Testis (tissue), 3 donors: ENCODE measurements around the gene STX18. TPM values are rescaled to one million over a fixed set of nuclear protein-coding genes. Genes with fewer than 3 reads are reported as not detected.
A peak's percentile ranks its signal among the peaks of the same experiment; 100 is the strongest.

ENCODE experiments used
- DNase-seq: peaks from one replicate; pipeline ENCODE4 v3.0.0-alpha.2; 2019
- H3K27ac ChIP-seq, 2 donors: fragments of 200-600 bp; sonication (generic); one replicate each; pipeline ENCODE4 v1.5.1; 2019
- H3K27me3 ChIP-seq: fragments of 200-600 bp; sonication (generic); one replicate; pipeline ENCODE4 v1.5.1; 2019
- H3K36me3 ChIP-seq: fragments of 200-600 bp; sonication (generic); one replicate; pipeline ENCODE4 v1.5.1; 2017; ENCODE audit warnings: low read depth; ENCODE audit errors: missing control alignments
- H3K4me1 ChIP-seq: fragments of 200-600 bp; sonication (generic); one replicate; pipeline ENCODE4 v1.5.1; 2019
- H3K4me3 ChIP-seq, 2 donors: fragments of 200-600 bp; sonication (generic); one replicate each; pipeline ENCODE4 v1.5.1; 2017 to 2019
- H3K9me3 ChIP-seq: fragments of 200-600 bp; sonication (generic); one replicate; pipeline ENCODE4 v1.5.1; 2017
- POLR2A ChIP-seq: fragments of 450-650 bp; IDR thresholded peaks from one replicate; pipeline ENCODE4 v1.6.1; 2017; ENCODE audit warnings: antibody characterized with exemption, mild to moderate bottlenecking, moderate library complexity
- WGBS, 2 donors: methylation state at CpG; one replicate each; pipeline ENCODE4 v1.1.5; 2018; 5-methylcytosine and 5-hydroxymethylcytosine counted together
- intact Hi-C: fragments of 100-400 bp; cut with DNase I; formaldehyde crosslinking; loops from one replicate; pipeline ENCODE4 v1.15.1; 2023; ENCODE audit warnings: low total_unique reads
- polyA plus RNA-seq: library from polyadenylated mRNA; stranded (reverse); fragments of 350-450 nt; fragmentation: Illumina TruSeq; extraction: RNeasy Lipid Tissue Mini Kit (QIAGEN cat#74804); gene quantifications from one replicate; pipeline ENCODE4 v1.2.3, GENCODE V29; 2014; ENCODE audit warnings: low read depth, low replicate concordance; ENCODE audit not compliant: insufficient read depth
- total RNA-seq, 2 donors: library from RNA; depleted of rRNA; stranded (reverse); fragments of >200 nt; gene quantifications; one replicate each; pipeline ENCODE4 v1.2.3, GENCODE V29; 2016
- TF ChIP-seq, protein P1 (sequence below), 3 experiments: fragments of 450-650 bp in 2 of 3; fragments of 200-600 bp in 1 of 3; sonication (generic) in 1 of 3; IDR thresholded peaks; one replicate each; pipeline ENCODE4 v1.5.1; 2016 to 2019; ENCODE audit warnings: antibody characterized with exemption in 3 of 3, mild to moderate bottlenecking in 2 of 3, moderate library complexity in 1 of 3

STX18 gene
- total and polyA plus RNA-seq, 3 donors from 2014 or later = 53.5 to 111 (median 55.0) TPM

DNA sequence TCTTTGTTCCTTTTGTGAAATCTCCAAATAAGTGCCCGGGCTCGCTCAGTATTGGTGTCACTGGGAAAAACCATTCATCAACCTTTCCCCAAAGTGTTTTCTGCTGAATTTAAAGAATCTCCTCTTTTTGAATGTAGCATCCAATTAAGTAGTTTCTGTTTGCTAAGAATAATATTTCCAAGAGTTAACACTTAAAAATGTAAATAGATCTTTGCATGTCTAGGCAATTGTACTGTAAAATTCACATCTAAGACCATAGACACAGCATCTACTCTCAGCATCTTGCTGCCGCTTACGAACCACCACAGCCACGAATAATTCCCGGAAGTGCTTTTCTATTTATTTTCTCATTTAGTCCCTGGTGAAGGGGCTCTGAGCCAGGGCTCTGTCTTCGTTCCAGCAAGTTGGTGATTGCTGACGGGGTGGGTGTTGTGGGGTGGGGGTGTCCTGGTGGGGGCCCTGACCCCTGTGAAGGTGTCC is 153.5 kb downstream of the STX18 start:
- Histone ChIP-seq H3K9me3 (no peaks in the 10 kb centered on the region), H3K27me3 (no peaks in the 10 kb centered on the region), H3K4me3 (no peak overlapping the region), H3K27ac (no peak overlapping the region), H3K4me1 (peaks cover 12% of the 10 kb centered on the region), H3K36me3 (no peaks in the 10 kb centered on the region)
- TF ChIP-seq POLR2A = no peak
- TF ChIP-seq, protein P1, sequence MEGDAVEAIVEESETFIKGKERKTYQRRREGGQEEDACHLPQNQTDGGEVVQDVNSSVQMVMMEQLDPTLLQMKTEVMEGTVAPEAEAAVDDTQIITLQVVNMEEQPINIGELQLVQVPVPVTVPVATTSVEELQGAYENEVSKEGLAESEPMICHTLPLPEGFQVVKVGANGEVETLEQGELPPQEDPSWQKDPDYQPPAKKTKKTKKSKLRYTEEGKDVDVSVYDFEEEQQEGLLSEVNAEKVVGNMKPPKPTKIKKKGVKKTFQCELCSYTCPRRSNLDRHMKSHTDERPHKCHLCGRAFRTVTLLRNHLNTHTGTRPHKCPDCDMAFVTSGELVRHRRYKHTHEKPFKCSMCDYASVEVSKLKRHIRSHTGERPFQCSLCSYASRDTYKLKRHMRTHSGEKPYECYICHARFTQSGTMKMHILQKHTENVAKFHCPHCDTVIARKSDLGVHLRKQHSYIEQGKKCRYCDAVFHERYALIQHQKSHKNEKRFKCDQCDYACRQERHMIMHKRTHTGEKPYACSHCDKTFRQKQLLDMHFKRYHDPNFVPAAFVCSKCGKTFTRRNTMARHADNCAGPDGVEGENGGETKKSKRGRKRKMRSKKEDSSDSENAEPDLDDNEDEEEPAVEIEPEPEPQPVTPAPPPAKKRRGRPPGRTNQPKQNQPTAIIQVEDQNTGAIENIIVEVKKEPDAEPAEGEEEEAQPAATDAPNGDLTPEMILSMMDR (IDR thresholded peaks at IDR 0.05) = no peak
- intact Hi-C loops = no loop called here
- WGBS, 2 donors = 23 to 43% methylated on average over 8 of the region's 8 CpGs
- DNase-seq = no peak

DNA sequence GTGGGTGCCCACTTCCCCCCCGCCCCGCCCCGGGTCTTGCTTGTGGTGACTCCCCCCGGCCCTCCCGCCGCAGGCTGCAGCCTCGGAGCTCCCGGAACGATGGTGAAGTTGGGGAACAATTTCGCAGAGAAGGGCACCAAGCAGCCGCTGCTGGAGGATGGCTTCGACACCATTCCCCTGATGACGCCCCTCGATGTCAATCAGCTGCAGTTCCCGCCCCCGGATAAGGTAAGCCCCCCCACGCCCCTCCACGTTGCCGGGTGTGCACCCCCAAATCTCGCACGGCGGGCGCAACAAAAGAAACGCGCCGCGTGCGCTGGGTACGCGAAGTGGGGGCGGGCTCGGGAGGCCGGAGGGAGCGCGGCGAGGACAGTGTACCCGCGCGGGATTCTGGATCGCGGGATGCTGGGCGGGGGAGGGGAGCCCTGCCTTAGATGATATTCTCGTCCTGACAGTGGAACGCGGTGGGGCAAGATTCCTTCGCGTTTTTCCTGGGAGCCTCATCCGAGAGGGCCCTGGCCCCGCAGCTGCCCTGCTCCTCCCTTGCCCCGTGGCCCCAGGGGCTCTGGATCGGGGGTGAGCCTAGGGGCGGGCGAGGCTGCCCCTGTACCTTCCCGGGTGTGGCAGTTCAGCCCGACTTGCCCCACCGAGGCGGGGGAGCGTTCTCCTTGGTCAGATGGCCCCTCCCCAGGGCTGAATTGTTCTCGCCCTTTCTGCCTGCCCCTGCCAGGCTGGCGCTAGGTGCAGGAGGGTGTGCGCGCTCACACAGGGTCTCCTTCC is 154.1 kb downstream of the STX18 start:
- TF ChIP-seq POLR2A = no peak
- TF ChIP-seq, protein P1 (IDR thresholded peaks at IDR 0.05) = no peak
- no peak for DNase-seq
- Histone ChIP-seq H3K27me3 (no peaks in the 10 kb centered on the region), H3K9me3 (no peaks in the 10 kb centered on the region), H3K4me3 (peak overlapping the region; percentile 47 to 64), H3K27ac (no peak overlapping the region), H3K4me1 (peaks cover 12% of the 10 kb centered on the region), H3K36me3 (no peaks in the 10 kb centered on the region)
- intact Hi-C loops = no loop called here
- WGBS, 2 donors = 3 to 4% methylated on average over 34 to 53 of the region's 62 CpGs

DNA sequence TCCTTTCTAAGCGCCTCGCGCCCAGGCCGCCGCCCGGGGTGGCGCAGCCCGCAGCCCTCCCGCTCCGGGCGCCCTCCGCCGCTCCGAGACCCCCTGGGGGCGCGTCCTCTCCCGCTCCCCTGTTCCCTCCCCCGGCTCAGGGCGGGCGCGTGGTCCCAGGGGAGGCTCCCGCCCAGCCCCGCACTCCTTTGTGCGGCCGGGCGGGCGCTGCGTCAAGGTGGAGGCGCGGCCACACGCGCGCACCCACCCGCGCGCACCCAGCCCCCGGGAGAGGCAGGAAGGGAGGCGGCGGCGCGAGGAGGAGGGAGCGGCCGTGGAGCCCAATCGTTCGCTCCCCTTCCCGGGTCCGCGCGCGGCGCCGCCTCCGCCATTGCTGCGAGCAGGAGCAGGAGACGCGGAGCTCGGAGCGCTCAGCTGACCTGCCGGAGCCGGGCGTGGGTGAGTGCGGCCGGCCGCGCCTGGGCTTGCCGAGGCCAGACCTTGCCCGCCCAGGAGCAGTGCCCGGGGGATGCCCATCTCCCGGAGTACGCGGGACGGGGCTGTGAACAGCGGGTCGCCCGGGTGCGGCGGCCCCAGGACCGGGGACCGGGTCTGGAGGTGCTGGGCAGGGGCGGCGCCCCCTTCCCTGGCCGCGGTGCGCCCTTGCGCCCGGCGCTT is 155.0 kb downstream of the STX18 start, which contains the start of gene NSG1:
Gene NSG1 (plus strand): TSS at position 367 of the 657 bp plus-strand sequence. CDS start 528 bp downstream, outside the sequence.
- DNase-seq = peak; percentile 63

DNA sequence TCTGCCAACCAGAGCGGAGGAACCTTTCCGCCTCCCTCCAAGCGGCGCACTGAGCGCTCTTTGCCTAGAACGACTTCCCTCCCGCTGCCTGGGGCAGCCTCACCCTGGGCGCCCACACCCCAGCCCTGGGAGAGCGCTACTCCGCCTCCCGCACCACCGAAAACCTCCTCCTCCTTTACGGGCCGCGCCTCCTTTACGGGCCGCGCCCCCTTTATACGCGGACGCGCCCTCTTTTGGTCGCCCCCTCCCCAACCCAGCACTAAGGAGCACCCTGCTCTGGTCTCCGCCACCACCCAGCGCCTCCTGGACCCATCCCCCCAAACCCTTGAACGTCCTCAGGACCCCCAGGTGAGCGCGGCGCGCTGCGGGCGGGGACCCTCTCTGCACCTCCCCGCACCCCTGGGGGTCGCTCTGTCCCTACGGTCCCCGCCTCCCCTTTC is 155.5 kb downstream of the STX18 start:
- no peak for DNase-seq
- H3K36me3 ChIP-seq = no peaks in the 10 kb centered on the region
- no peaks in the 10 kb centered on the region for H3K27me3 ChIP-seq
- H3K9me3 ChIP-seq = no peaks in the 10 kb centered on the region
- H3K4me3 ChIP-seq = peak overlapping the region; percentile 47 to 64
- H3K27ac ChIP-seq = no peak overlapping the region
- intact Hi-C loops = no loop called here
- TF ChIP-seq POLR2A = no peak
- TF ChIP-seq, protein P1 (IDR thresholded peaks at IDR 0.05) = no peak
- peaks cover 12% of the 10 kb centered on the region for H3K4me1 ChIP-seq
- WGBS, 2 donors = 1 to 2% methylated on average over 9 to 36 of the region's 36 CpGs

More for the DNA sequence above, 155.0 kb downstream of the STX18 start, which contains the start of gene NSG1:
- H3K36me3 ChIP-seq = no peaks in the 10 kb centered on the region
- no peaks in the 10 kb centered on the region for H3K9me3 ChIP-seq
- intact Hi-C loops = no loop called here
- H3K27me3 ChIP-seq = no peaks in the 10 kb centered on the region
- peaks cover 12% of the 10 kb centered on the region for H3K4me1 ChIP-seq
- TF ChIP-seq, protein P1 (IDR thresholded peaks at IDR 0.05) = no peak
- TF ChIP-seq POLR2A = no peak
- H3K27ac ChIP-seq = no peak within 1 kb of the TSS
- WGBS, 2 donors = 1% methylated on average over 69 of the region's 87 CpGs; no CpG with 5 or more reads in 1 of the 2 donors
- H3K4me3 ChIP-seq = peak within 1 kb of the TSS; percentile 47 to 64
